ENCODE data around the gene CCDC157. TPM values are rescaled to one million over a fixed set of nuclear protein-coding genes. Genes with fewer than 3 reads are reported as not detected.

The CCDC157 gene
- total and polyA plus RNA-seq, 9 of the 15 experiments (the other 6 are each of a cell fraction or from before 2014, with no cell fraction given): 0.04 to 1.3 (median 0.68) TPM

DNA sequence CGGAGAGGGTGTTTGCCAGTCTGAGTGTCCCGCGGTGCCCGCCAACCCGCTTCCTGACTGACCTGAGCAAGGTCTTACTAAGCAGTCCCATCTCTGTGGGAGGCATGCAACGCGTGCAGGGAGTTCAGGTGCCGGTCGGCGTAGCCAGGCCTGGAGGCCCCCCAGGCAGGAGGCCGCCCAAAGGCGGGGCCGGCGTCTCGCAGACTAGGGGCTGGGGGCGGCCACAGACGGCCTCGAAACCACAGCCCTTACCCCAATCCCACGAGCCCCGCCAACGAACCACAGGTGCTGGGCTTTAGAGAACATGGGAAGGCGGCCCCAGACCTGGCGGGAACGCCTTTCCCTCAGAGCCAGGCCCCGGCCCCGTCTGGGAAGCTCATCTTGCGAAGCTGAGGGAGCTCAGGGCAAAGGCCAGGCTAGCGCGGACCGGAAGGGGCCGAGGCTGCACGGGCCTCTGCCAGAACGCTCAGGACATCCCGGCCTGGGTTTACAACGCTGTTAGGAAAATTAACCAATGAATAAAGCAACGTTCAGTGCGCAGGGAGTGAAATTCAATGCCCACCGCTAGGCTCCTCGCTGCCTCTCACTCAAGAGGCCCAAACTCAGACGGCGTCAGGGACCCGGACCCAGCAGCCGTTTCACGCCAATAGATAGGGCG, 66.6 kb downstream of the CCDC157 start (continued):
- TF ChIP-seq RBM34 (IDR thresholded peaks at IDR 0.05; ENCODE audit: borderline replicate concordance, insufficient read depth, low read length) (no peak), ZBTB9 (CRISPR knock-in tag; IDR thresholded peaks at IDR 0.05) (no peak), POLR2B (IDR thresholded peaks at IDR 0.05; ENCODE audit: low read depth, partially characterized antibody) (peak; percentile 80), CBFA2T2 (conservative IDR thresholded peaks at IDR 0.05) (no peak), ZBED1 (IDR thresholded peaks at IDR 0.05) (no peak), MGA (IDR thresholded peaks at IDR 0.05) (peak; percentile 70), FOXA3 (CRISPR knock-in tag; conservative IDR thresholded peaks at IDR 0.05 in 1 of 2, IDR thresholded peaks at IDR 0.05 in 1 of 2) (peak in 1 of 2 experiments; percentile 73; a peak in 1 of 4 replicates), E2F6 (IDR thresholded peaks at IDR 0.05; ENCODE audit: borderline replicate concordance in 1 of 2, extremely low read depth in 1 of 2, insufficient read depth in 1 of 2, insufficient read length in 1 of 2, low read depth in 1 of 2, low read length in 1 of 2, poor library complexity in 1 of 2, severe bottlenecking in 1 of 2) (peak; percentile 53 to 72), SMAD1 (IDR thresholded peaks at IDR 0.05; ENCODE audit: low read depth, low read length, partially characterized antibody) (no peak)
- TF ChIP-seq, protein P1, sequence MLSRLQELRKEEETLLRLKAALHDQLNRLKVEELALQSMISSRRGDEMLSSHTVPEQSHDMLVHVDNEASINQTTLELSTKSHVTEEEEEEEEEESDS (CRISPR knock-in tag; IDR thresholded peaks at IDR 0.05): no peak
- TF ChIP-seq, protein P2, sequence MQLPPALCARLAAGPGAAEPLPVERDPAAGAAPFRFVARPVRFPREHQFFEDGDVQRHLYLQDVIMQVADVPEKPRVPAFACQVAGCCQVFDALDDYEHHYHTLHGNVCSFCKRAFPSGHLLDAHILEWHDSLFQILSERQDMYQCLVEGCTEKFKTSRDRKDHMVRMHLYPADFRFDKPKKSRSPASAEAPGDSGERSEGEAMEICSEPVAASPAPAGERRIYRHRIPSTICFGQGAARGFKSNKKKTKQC (CRISPR knock-in tag; IDR thresholded peaks at IDR 0.05): 0 out of 2 replicates have a peak, but pooled peaks have one; percentile 67
